Coronary artery (tissue), 2 donors: ENCODE data around the gene TARP.

Source experiments
- DNase-seq: peaks from one replicate; pipeline ENCODE4 v3.0.0-alpha.2; 2017; ENCODE audit warnings: low spot score
- H3K27ac ChIP-seq, 2 donors: fragments of 200-600 bp; sonication (generic); one replicate each; pipeline ENCODE4 v1.5.1; 2016 to 2019
- H3K4me3 ChIP-seq: fragments of 200-600 bp; sonication (generic); 2 replicates; pipeline ENCODE4 v1.5.1; 2016; ENCODE audit warnings: mild to moderate bottlenecking, moderate library complexity
- CTCF ChIP-seq: fragments of 200-600 bp; sonication (generic); IDR thresholded peaks from one replicate; pipeline ENCODE4 v1.5.1; 2019; ENCODE audit warnings: antibody characterized with exemption

TARP gene

GRCh38 chr7:38291117-38291647 is 17.7 kb upstream of the TARP start:
- DNase-seq = no peak
- no peak overlapping the region for H3K4me3 ChIP-seq
- H3K27ac ChIP-seq = no peak overlapping the region
- no peak for TF ChIP-seq CTCF

GRCh38 chr7:38284553-38284952 is 11.1 kb upstream of the TARP start:
- no peak for TF ChIP-seq CTCF
- no peak for DNase-seq

GRCh38 chr7:38283809-38284208 is 10.4 kb upstream of the TARP start:
- no peak for DNase-seq
- no peak for TF ChIP-seq CTCF
- no peak overlapping the region for H3K27ac ChIP-seq
- no peak overlapping the region for H3K4me3 ChIP-seq

More at GRCh38 chr7:38284553-38284952, 11.1 kb upstream of the TARP start:
- no peak overlapping the region for H3K27ac ChIP-seq
- H3K4me3 ChIP-seq = no peak overlapping the region

GRCh38 chr7:38283107-38283506 is 9.7 kb upstream of the TARP start:
- no peak for DNase-seq
- no peak for TF ChIP-seq CTCF
- no peak overlapping the region for H3K27ac ChIP-seq
- no peak overlapping the region for H3K4me3 ChIP-seq

GRCh38 chr7:38282081-38282480 is 8.6 kb upstream of the TARP start:
- no peak overlapping the region for H3K4me3 ChIP-seq
- H3K27ac ChIP-seq = no peak overlapping the region
- DNase-seq = no peak
- TF ChIP-seq CTCF = no peak

- no peak for TF ChIP-seq CTCF
- H3K4me3 ChIP-seq = no peak overlapping the region
- DNase-seq = no peak
Measured at GRCh38 chr7:38281266-38281665, 7.8 kb upstream of the TARP start.

GRCh38 chr7:38280707-38281106 is 7.3 kb upstream of the TARP start:
- TF ChIP-seq CTCF = no peak
- no peak overlapping the region for H3K27ac ChIP-seq
- H3K4me3 ChIP-seq = no peak overlapping the region
- no peak for DNase-seq

More at GRCh38 chr7:38281266-38281665, 7.8 kb upstream of the TARP start:
- no peak overlapping the region for H3K27ac ChIP-seq
